T1000 (cell line): Measurements from ENCODE around the gene IRAK1.
"Not testable (repeated sequence)": the region's sequence is repeated elsewhere in the genome, so short reads cannot be mapped to it uniquely, and the experiment has no call there.

Experiments
- DNase-seq: peaks from one replicate; lab custom pipeline; 2025; ENCODE audit warnings: mixed read lengths; lab: John Stamatoyannopoulos, UW

IRAK1 gene

GRCh38 chrX:153995504-153995903 is 24.2 kb downstream of the IRAK1 start:
- DNase-seq = no peak

GRCh38 chrX:153994398-153994797 is 25.3 kb downstream of the IRAK1 start:
- DNase-seq = not testable (repeated sequence)

DNA sequence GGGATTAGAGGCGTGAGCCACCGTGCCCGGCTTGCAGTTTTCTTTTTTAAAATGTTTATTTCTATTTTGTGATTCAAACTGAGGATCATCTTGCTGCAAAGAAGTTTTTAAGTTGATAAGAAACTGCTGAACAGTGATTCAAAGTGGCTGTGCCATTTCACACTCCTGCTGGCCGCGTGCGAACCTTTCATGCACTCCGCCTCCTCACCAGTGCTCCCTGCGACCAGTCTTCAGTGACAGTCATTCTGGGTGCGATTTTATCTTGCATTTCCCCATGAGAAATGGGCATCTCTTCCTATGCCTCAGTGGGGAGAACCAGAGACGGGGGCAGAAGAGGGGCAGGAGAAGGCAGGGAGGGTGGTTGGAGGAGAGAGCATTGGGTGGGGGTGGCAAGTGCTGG is 25.7 kb downstream of the IRAK1 start:
- DNase-seq = no peak

DNA sequence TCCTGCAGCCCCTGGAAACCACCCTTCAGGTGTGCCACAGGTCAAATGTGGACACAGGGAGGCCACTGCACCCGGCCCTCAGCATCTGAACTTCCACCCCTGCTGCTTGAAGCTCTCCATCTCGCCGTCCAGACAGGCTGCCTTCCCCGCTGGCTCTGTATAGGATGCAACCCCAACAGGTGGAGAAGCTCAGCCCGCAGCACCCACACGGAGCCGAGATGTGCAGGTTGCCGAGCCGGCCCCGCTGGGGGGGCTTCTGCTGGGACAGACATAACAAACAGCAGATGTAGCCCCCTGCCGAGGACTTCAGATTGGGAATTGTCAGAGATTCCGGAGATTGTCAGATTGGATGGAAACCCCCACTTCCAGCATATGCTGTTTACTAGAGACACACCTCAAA is 26.6 kb downstream of the IRAK1 start:
- DNase-seq = no peak

- DNase-seq = no peak
These were observed 27.5 kb downstream of the IRAK1 start for GRCh38 chrX:153992180-153992579.

DNA sequence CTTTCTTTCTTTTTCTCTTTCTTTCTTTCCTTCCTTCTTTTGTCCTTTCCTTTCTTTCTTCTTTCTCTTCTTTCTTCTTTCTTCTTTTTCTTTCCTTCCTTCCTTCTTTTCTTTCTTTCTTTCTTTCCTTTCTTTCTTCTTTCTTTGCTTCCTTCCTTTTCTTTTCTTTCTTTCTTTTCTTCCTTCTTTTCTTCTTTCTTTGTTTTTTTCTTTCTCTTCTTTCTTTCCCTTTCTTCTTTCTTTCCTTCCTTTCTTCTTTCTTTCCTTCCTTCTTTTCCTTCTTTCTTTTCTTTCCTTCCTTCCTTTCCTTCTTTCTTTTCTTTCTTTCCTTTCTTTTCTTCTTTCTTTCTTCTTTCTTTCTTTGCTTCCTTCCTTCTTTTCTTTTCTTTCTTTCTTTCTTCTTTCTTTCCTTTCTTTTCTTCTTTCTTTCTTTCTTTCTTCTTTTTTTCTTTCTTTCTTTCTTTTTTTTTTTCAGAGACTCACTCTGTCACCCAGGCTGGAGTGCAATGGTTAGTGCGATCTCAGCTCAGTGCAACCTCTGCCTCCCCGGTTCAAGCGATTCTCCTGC is 28.6 kb downstream of the IRAK1 start:
- no peak for DNase-seq

DNA sequence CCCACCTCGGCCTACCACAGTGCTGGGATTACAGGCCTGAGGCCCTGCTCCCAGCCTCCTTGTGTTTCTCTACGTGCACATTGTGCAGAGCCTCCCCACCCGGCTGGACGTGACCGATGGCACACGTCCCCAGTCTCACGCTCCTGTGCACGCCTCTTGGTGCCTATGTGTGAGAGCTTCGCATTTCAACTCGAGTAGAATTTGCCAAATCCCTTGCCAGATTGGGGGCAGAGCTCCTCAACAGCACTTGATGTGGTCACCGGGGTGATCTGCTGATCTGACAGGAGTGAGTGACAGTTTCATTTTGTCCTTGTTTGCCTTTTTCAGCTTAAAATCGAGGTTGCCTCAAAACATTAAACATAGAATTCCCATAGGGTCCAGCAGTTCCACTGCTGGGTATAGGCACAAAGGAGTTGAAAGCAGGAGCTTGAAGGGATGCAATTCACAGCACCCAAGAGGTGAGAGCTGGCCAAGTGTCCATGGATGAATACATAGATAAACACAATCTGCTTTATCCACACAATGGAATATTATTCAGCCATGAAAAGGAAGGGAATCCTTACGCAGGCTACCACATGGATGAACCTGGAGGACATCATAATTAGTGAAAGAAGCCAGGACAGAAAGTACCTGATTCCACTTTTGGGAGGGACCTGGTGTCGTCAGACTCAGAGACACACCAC is 29.6 kb downstream of the IRAK1 start:
- DNase-seq = no peak

GRCh38 chrX:153988493-153988892 is 31.2 kb downstream of the IRAK1 start:
- DNase-seq = no peak

DNA sequence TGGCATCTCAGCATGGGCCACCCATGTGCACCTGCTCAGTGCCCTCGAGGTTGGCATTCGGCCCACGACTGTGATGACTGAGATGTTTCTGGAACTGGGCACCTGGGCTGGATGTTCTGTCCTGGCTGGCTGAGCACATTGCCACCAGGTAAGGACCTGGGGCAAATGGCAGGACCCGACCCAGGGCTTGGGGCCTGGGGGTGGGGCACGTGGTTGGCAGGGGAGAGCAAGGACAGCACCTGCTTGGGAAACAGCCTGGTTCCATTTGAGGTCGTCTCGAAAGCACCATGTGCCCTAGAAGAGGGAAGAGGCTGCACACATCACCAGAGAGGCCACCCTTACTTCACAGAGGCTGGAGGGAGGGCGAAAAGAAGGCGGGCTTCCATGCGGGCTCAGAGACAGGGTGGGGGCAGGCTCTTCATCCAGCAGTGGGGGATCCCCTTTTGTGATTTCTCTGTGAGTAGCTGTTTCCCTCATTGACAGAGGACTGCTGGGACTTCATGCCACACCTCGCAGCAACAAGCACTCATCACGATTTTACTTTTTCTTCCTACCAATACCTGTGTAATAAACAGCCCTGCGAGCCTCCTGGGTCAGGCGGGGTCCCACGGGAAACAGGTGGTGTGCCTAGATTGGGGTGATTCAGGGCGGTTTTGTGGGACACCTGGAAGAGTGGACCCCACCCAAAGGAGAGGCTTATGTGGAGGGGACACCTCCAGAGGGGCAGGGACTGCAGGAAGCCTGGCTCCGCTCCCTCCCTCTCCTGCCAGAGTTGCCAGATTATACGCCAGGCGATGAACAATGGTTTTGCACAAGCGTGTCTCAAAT is 35.1 kb downstream of the IRAK1 start:
- DNase-seq = no peak

DNA sequence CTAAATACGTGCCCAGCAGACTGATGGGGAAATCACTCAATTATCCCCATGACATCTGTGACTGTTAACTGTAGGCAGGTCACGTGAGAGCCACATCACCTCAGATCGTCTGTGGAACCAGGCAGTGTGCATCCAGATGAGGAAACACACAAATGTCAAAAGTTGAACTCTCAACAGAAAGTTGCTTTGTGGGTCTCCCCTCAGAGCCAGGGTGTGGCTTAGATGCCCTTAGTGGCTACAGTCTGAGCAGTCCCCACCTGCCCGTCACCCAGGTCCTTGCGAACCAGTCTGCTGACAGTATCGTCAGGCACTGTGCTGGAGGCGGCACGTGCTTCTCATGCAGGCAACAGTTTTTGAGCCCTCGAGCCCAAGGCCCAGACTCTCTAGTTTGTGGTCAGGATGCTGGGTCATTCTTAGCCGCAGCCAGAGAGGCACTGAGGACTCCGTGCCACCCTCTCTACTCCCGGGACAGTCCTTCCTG is 36.3 kb downstream of the IRAK1 start:
- no peak for DNase-seq

GRCh38 chrX:153981771-153982533 is 37.8 kb downstream of the IRAK1 start:
- no peak for DNase-seq

- no peak for DNase-seq
These were observed 38.5 kb downstream of the IRAK1 start for GRCh38 chrX:153981231-153981630.

DNA sequence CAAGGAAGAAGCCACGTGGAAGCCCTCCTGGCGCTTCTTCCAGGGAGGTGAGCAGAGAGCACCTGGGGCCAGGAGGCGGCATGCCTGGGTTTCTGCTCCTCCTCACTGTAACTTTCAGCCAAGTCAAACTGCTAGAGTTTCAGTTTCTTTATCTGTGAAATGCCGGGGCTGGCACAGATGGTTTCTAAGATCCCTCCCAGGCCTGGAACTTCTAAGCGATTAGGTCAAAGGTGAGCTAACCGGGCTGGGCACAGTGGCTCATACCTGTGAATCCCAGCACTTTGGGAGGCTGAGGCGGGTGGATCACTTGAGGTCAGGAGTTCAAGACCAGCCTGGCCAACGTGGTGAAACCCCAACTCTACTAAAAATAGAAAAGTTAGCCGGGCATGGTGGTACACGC is 39.3 kb downstream of the IRAK1 start:
- DNase-seq = not testable (repeated sequence)

DNA sequence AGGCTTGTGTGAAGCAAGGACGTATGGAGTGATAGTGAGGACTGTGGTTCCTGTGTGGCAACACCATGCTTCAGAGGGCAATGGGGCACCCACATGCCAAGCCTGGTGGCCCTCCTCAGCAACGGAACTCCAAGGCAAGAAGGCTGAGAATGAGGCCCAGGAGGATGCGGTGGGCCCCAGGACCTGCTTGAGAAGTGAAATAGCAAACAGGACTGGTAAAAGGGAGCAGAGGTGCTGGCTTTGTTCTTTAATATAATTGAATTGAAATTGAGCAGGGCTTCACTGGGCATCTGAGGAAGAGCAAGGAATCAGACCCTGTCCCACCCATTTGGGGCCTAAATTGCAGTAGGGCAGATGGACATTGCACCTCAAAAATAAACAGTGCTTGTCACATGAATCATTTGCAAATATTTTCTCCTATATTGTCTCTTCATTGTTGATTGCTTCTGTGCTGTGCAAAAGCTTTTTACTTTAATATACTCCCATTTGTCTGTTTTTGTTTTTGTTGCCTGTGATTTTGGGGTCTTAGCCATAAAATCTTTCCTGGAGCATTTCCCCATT is 44.9 kb downstream of the IRAK1 start:
- DNase-seq = no peak

DNA sequence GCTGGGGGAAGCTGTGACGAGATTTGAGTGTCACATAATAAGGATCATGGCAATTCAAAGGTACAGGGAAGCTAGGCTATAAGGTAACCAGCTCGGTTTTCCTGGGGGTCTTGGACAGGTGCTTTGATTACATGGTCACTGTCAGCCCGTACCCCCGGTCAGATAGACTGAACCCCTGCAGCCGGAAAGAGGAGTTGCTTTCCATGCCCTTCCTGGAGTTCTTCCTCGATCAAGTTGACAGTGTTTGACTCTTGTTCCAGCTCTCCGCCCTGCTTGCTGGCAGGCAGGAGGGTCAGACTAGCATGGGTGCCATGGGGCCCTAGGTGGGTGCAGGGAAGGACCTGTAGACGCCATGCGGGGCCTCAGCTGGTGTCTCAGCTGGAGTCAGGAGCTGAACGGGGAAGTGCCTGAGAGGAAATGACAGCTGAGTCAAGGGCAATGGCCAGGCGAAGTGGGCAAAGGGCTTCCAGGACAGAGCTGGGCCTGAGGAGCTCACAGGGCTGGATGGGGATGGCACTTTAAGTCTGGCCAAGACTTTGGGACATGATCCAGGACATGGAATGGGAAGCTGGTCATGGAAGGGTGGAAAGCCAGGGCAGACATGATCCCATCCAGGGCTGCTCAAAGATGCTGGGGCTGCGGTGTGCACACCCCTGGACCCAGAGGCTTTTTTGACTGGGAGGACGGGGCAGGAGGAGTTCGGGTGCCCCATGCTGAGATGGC is 45.5 kb downstream of the IRAK1 start:
- no peak for DNase-seq

GRCh38 chrX:153973127-153974002 is 46.3 kb downstream of the IRAK1 start:
- DNase-seq = no peak

DNA sequence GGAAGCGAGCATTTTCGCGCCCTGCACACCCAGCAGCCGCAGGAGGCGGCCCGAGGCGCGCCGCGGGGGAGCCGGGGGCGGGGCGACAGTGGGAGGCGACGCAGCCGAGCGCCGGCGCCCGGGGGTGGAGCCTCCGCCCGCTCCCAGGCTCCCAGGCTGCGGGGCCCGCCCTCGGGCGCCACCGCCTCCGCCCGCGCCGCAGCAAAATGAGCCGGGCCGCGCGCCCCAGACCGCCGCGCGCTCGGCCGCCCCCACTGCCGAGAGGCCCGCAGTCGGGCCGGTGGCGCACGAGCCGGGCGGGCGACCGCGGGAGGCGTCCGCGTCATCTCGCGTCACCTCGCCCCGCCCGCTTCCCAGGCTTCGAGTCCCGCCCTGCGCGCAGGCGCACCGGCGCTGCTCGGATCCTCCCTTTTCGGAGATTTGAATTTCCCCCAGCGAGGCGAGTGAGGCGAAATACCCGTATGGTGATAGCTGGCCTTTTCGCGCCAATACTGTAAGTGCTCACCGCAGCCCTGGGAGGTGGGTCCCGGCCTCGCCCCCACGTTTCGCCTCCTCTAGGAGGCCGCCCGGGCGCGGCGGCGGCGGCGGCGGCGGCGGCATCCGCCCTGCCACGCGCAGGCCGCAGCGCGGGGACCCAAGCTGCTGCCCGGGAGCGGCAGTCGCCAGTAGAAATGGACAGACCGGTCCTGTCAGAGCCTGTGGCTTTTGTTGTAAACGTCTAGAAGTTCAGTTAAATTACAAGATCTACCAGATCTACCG is 47.2 kb downstream of the IRAK1 start, which contains the start of gene TMEM187:
TMEM187 (plus strand) TSS at position 387 of the 759 bp plus-strand sequence. CDS start 9,309 bp downstream, outside the sequence.
- DNase-seq = peak; percentile 80

GRCh38 chrX:153971450-153972367 is 48.0 kb downstream of the IRAK1 start, which contains the start of gene HCFC1:
Gene HCFC1 (minus strand): TSS chrX:153971818. CDS start chrX:153970840, 978 bp downstream.
- DNase-seq = peak; percentile 80
